NCI-H226 (cell line): ENCODE measurements around the gene CNTNAP5.

Source experiments
- DNase-seq: peaks from one replicate; pipeline ENCODE4 v3.0.0-alpha.2; 2015

CNTNAP5 gene

GRCh38 chr2:124025171-124025580 is at the start of gene CNTNAP5:
TSS of gene CNTNAP5 (plus strand) at chr2:124025287. CDS start at chr2:124025651, 364 bp downstream.
- DNase-seq, result no peak

- no peak for DNase-seq
Observed at GRCh38 chr2:123976054-123976648, 48.9 kb upstream of the CNTNAP5 start.

GRCh38 chr2:123993728-123994323 is 31.3 kb upstream of the CNTNAP5 start:
- DNase-seq, result no peak

- no peak for DNase-seq
Observed at GRCh38 chr2:123999681-124000080, 25.4 kb upstream of the CNTNAP5 start.

- DNase-seq, result no peak
Observed at GRCh38 chr2:124001696-124002430, 23.2 kb upstream of the CNTNAP5 start.

- no peak for DNase-seq
Observed at GRCh38 chr2:124018890-124019289, 6.2 kb upstream of the CNTNAP5 start.

- DNase-seq, result no peak
Observed at GRCh38 chr2:124024561-124025170, 421 bp upstream of the CNTNAP5 start.

GRCh38 chr2:124025891-124026434 is 876 bp downstream of the CNTNAP5 start:
- DNase-seq, result no peak

GRCh38 chr2:124026503-124026902 is 1.4 kb downstream of the CNTNAP5 start:
- no peak for DNase-seq

GRCh38 chr2:124027182-124027581 is 2.1 kb downstream of the CNTNAP5 start:
- peak; percentile 32 for DNase-seq

GRCh38 chr2:124032799-124033198 is 7.7 kb downstream of the CNTNAP5 start:
- DNase-seq, result no peak

- DNase-seq, result no peak
Observed at GRCh38 chr2:124034265-124034664, 9.2 kb downstream of the CNTNAP5 start.

- peak; percentile 2 for DNase-seq
Observed at GRCh38 chr2:124035001-124035400, 9.9 kb downstream of the CNTNAP5 start.

GRCh38 chr2:124039032-124039431 is 13.9 kb downstream of the CNTNAP5 start:
- no peak for DNase-seq

- no peak for DNase-seq
Observed at GRCh38 chr2:124039762-124040291, 14.7 kb downstream of the CNTNAP5 start.

- no peak for DNase-seq
Observed at GRCh38 chr2:124045894-124046293, 20.8 kb downstream of the CNTNAP5 start.

GRCh38 chr2:124046332-124046731 is 21.2 kb downstream of the CNTNAP5 start:
- DNase-seq, result no peak

- no peak for DNase-seq
Observed at GRCh38 chr2:124048102-124048501, 23.0 kb downstream of the CNTNAP5 start.

- DNase-seq, result no peak
Observed at GRCh38 chr2:124048664-124049063, 23.6 kb downstream of the CNTNAP5 start.

GRCh38 chr2:124049136-124049535 is 24.0 kb downstream of the CNTNAP5 start:
- DNase-seq, result no peak

GRCh38 chr2:124050833-124051497 is 25.9 kb downstream of the CNTNAP5 start:
- DNase-seq, result no peak

- no peak for DNase-seq
Observed at GRCh38 chr2:124053796-124054195, 28.7 kb downstream of the CNTNAP5 start.

- no peak for DNase-seq
Observed at GRCh38 chr2:124063596-124063995, 38.5 kb downstream of the CNTNAP5 start.
